ENCODE results near the gene TRIM31.

Gene TRIM31

GRCh38 chr6:30113003-30113759, at the start of gene TRIM31:
TRIM31 (minus strand) TSS chr6:30113090; CDS start chr6:30112805, 285 bp downstream.
- no peak for DNase-seq

DNA sequence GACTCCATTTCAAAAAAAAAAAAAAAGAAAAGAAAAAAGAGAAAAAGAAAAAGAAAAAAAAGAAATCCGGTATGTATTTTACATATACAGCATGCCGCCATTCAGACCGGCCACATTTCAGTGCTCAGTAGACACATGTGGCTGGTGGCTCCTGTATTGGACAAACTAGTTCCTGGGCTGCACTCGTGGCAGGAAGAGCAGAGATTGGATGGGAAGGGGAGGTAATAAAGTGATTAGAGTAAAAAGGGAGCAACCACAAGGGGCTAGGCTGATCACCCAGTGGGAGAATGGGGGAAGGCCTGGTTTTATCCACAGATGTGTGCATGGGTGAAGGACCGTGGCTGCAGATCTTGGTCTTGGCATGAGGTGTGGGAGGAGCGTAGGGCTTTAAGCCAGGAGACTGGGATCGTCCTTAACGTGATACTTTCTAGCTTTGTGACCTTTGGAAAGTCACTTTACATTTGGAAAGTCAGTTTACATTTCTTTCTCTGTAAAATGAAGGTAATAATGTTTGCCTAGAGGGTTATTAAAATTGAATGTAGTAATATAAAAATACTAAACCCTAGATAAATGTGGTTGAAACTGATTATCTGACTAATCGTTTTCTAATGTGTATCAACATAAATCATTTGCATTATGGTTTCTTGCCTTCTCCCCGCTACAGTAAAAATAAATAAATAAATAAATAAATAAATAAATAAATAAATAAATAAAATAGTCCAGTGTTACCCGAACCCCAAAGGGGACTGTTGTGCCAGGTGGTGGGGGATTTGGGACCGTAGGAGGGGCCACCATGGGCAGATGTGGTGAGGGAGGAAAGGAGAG, 49.6 kb upstream of the TRIM31 start:
- DNase-seq, result no peak

GRCh38 chr6:30160785-30161531, 48.1 kb upstream of the TRIM31 start, which contains the start of gene TRIM10:
TRIM10 (minus strand) TSS chr6:30161211; CDS start chr6:30160858, 353 bp downstream.
- DNase-seq, result no peak

DNA sequence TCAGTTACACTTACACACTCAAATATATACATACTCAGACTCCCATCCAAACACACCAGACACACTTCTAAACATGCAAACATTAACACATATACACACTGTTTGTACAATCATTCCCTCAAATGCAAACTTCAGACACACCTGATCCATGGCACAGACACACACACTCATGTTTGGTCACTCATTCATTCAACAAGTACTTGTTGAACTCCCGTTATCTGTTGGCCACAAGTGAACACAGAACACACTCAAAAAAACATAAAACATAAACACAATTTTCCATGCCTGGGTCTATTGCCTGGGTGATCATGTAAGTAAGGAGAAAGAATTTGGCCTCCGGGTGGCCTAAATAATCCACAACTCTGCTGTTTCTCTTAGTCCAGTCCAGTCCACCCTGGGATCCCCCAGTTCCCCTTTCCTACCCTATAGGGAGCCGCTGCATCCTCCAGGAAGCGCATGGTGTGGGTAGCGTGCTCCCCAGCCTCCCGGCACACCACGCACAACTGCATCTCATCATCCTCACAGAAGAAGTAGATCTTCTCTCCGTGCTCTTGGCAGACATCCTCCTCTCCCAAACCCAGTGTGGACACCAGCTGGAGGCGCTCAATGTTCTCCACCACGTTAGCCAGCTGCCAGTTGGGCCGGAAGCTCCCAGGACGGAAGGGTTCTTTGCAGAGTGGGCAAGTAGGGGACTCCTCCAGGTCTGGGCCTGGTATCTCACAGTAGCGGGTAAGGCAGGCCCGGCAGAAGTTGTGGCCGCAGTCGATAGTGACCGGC, 47.3 kb upstream of the TRIM31 start:
- DNase-seq, result no peak

- no peak for DNase-seq
Observed at GRCh38 chr6:30158475-30159040, 45.7 kb upstream of the TRIM31 start.

- DNase-seq, result no peak
Observed at GRCh38 chr6:30157999-30158398, 45.1 kb upstream of the TRIM31 start.

- no peak for DNase-seq
Observed at GRCh38 chr6:30157581-30157980, 44.7 kb upstream of the TRIM31 start.

- no peak for DNase-seq
Observed at GRCh38 chr6:30156774-30157173, 43.9 kb upstream of the TRIM31 start.

GRCh38 chr6:30156262-30156599, 43.3 kb upstream of the TRIM31 start:
- DNase-seq, result no peak

DNA sequence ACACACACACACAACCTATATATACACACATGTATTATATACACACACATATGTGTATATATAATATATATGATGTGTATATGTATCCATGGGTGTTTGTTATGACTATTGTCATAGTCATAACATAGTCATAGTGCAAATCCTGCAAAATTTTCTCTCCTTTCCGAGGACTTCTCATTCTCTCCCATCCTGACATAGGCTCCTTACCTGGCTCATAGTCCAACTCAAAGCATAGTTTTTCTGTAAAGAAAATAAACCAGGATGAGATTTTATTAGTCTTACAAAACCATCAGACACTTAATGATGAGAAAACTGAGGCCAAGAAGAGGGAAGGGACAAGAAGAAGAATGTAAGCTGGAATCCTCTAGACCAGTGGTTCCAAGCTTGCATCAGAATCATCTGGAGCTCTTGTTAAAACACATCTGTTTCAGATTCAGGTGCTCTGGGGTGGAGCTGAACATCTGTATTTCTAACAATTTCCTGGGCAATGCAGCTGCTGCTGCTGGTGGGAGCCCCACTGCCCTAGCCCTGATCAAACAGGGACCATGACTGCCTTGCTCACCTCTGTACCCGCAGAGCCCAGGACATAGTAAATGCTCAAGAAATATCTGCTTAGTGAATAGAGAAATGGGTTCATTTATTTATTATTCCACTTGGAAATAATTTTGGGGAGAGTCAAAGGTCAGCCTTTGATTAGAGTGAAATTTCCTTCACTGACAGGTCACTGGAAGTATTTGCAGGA, 42.8 kb upstream of the TRIM31 start:
- no peak for DNase-seq

DNA sequence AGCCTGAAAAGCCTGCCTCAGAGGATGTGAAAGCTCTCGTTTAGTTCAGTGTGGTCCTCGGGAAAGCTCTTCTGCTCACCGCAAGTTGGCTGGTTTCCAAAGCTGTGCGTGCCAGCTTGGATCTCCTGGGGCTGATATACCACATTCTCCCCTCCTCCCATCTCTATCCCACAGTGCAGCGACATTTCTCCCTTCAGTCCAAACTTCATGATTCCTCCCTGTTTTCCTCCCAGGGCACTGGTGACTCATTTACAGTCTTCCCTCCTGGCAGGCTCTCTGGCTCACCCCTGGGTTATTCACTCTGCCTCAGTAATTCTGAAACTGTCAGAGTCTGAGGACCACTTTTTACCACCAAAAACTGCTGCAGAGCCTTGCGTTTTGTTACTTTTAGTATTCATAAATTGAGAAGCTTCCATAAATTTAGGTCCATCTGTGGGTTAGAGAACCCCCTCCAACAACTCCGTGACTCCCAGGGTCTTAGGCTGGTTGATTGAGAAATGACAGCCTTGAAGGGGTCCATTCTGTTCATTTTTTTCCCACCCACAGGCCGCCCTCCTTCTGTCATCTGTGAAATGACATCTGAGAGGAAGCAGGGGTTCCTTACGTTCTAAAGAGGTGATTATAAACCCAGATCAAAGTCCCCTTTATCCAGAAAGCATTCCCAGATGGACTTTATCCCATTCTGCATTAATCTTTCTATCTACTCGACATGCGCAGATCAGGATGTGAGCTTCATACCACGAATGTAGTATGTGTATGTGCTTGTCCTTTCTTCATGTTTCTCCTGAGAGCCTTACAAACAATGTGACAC, 42.0 kb upstream of the TRIM31 start:
- no peak for DNase-seq

GRCh38 chr6:30154061-30154460, 41.2 kb upstream of the TRIM31 start:
- no peak for DNase-seq

GRCh38 chr6:30152910-30153610, 40.2 kb upstream of the TRIM31 start:
- DNase-seq, result no peak

GRCh38 chr6:30152016-30152673, 39.3 kb upstream of the TRIM31 start:
- DNase-seq, result no peak

- DNase-seq, result no peak
Observed at GRCh38 chr6:30151580-30151979, 38.7 kb upstream of the TRIM31 start.

- no peak for DNase-seq
Observed at GRCh38 chr6:30150671-30151395, 37.9 kb upstream of the TRIM31 start.

- no peak for DNase-seq
Observed at GRCh38 chr6:30149858-30150550, 37.1 kb upstream of the TRIM31 start.

DNA sequence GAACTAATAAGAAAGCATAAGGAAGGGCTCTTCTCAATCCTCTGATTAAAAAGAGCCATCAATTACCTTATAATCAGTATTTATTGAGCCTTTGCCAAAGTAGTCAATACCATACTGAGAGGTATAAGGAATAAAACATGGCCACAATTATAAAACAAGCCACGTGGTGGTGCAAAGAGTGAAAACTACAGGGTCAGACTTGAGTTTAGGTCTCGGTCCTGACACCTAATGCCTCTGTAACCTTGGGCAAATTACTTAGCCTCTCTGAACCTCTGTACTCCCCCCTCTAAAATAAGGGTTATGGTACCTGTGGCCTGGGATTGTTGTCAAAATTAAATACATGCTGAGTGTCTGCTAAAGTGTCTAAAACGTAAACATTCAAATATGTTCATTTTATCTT, 36.3 kb upstream of the TRIM31 start:
- no peak for DNase-seq

Measured in right hindlimb (tissue), 1 donor.